ENCODE results near the gene PUS1.

PUS1 gene

DNA sequence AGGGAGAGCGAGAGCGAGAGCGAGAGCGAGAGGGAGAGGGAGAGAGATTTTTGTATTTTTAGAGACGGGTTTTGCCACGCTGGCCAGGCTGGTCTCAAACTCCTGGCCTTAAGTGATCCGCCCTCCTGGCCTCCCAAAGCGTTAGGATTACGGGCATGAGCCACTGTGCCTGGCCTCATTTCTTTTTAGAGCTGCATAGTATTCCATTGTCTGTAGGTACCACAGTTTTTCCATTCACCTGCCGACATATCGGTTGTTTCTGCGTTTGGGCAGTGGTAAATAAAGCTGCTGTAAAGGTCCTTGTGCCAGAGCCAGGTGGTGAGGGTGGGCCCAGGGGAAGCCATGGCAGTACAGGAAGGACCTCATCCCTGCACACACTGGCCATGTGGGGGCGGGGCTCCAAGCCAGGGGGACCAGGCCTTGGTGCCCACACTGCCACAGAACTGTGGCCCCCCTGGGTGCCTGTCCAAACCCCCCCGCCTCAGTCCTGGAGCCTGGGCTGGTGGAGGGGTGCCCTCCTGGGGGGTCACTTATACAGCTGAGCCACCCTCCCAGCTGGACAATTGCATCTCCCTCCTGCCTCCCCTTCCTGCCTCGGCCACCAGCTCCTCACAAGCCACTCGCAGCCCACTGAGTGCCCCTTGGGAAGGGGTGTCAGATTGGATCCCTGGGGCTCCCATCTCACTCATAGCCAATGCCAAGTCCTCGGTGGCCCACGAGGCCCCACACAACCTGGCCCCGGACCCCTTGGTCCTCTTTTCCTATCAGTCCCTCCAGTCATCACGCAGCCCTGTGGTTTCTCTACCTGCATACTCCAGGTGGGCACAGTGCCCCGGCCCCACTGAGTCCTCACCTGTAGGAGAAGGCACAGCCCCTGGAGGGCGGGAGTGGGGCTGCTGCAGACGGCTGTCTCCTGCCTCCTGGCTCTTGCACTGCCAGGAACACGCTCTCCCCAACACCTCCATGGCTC is 1.7 kb upstream of the PUS1 start:
- DNase-seq (ENCODE audit: low read depth), result no peak
- TF ChIP-seq, protein P1, sequence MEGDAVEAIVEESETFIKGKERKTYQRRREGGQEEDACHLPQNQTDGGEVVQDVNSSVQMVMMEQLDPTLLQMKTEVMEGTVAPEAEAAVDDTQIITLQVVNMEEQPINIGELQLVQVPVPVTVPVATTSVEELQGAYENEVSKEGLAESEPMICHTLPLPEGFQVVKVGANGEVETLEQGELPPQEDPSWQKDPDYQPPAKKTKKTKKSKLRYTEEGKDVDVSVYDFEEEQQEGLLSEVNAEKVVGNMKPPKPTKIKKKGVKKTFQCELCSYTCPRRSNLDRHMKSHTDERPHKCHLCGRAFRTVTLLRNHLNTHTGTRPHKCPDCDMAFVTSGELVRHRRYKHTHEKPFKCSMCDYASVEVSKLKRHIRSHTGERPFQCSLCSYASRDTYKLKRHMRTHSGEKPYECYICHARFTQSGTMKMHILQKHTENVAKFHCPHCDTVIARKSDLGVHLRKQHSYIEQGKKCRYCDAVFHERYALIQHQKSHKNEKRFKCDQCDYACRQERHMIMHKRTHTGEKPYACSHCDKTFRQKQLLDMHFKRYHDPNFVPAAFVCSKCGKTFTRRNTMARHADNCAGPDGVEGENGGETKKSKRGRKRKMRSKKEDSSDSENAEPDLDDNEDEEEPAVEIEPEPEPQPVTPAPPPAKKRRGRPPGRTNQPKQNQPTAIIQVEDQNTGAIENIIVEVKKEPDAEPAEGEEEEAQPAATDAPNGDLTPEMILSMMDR (IDR thresholded peaks at IDR 0.05; ENCODE audit: low read depth, low read length, missing control alignments), result no peak

DNA sequence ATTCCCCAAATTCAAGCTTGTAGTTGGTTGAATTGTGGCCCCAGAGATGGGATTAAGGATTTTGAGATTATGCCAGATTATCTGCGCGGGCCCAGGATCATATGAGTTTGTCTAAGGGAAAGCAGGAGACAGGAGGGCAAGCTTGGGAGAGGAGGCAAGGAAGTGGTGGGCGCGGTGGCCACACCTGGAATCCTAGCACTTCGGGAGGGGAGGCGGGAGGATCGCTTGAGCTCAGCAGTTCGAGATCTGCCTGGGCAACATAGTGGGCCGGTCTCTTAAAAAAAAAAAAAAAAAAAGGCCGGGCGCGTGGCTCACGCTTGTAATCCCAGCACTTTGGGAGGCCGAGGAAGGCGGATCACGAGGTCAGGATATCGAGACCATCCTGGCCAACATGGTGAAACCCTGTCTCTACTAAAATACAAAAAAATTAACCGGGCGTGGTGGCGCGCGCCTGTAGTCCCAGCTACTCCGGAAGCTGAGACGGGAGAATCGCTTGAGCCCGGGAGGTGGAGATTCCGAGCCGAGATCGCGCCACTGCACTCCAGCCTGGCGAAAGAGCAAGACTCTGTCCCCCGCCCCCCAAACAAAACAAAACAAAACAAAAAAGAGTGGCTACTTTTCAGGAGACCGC is 881 bp upstream of the PUS1 start:
- TF ChIP-seq, protein P1 (IDR thresholded peaks at IDR 0.05; ENCODE audit: low read depth, low read length, missing control alignments), result no peak
- in situ Hi-C loops (cut with HindIII; ENCODE audit: low sequenced_read_pairs), result no loop called here
- no peak for DNase-seq (ENCODE audit: low read depth)
- H3K4me3 ChIP-seq (ENCODE audit: low read depth, low read length), result peak overlapping the region; percentile 93

More for the DNA sequence above, 1.7 kb upstream of the PUS1 start:
- no peak overlapping the region for H3K4me3 ChIP-seq (ENCODE audit: low read depth, low read length)
- in situ Hi-C loops (cut with HindIII; ENCODE audit: low sequenced_read_pairs), result no loop called here

DNA sequence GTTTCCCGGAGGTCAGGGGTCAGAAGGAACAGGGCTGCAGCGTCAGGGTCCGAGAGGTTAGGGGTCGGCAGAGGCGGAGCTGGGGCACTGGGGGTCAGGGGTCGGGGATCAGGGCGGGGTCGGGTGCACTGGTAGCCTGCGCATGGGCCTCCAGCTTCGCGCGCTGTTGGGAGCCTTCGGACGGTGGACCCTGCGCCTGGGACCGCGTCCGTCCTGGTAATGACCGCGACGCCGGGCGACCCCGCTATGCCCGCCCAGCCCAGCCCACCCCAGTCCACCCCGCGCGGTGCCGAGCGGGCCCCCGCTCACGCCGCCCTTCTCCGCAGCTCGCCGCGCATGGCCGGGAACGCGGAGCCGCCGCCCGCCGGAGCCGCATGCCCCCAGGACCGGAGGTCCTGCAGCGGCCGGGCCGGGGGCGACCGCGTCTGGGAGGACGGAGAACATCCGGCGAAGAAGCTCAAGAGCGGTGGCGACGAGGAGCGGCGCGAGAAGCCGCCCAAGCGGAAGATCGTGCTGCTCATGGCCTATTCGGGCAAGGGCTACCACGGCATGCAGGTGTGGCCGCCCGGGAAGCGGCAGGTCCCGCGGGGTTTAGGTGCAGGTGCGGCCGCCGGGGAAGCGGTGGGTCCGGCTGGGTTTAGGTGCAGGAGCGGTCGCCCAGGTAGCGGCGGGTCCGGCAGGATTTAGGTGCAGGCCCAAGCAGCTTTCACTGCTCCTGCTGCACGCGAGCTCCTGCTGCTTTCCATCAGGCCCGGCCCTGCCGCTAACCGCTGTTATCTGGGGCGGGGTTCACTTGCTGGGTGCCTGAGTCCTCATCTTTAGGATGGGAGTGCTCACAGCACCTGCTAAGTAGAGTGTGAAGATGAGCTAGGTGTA is 743 bp downstream of the PUS1 start:
- in situ Hi-C loops (cut with HindIII; ENCODE audit: low sequenced_read_pairs), result no loop called here
- peak overlapping the region; percentile 93 for H3K4me3 ChIP-seq (ENCODE audit: low read depth, low read length)
- no peak for DNase-seq (ENCODE audit: low read depth)
- TF ChIP-seq, protein P1 (IDR thresholded peaks at IDR 0.05; ENCODE audit: low read depth, low read length, missing control alignments), result no peak

DNA sequence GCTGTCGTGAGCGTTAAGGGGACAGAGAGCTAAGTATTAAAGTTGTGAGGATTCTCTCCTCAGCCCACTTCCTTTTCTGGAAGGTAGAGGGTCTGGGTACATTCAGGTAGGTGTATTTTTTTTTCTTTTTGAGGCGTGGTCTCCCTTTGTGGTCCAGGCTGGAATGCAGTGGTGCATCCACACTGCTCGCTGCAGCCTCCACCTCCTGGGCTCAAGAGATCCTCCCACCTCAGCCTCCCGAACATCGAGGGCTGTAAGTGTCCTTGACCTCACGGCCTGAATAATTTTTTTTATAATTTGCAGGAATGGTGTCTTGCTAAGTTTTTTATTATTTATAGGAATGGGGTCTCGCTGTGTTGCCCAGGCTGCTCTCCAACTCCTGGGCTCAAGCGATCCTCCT is 1.4 kb downstream of the PUS1 start:
- peak overlapping the region; percentile 93 for H3K4me3 ChIP-seq (ENCODE audit: low read depth, low read length)
- in situ Hi-C loops (cut with HindIII; ENCODE audit: low sequenced_read_pairs), result no loop called here
- DNase-seq (ENCODE audit: low read depth), result no peak
- TF ChIP-seq, protein P1 (IDR thresholded peaks at IDR 0.05; ENCODE audit: low read depth, low read length, missing control alignments), result no peak

DNA sequence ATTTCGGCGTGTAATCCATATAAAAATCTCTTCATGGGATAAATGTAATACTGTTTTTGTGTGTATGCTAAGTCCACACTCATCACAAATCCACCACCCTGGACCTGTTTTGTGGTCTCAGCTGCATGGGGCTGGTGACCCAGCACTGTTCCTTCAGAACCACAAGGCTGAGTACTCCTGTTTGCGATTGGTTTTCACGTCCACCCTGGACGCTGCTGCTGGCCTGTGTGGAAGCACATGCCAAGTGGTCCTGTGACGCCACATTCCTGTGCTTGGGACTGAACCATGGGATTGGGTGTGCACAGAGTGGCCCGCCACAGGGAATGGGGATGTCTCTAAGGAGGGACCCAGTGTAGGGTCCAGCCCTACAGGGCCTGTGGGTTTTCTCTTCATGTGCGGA is 4.3 kb downstream of the PUS1 start:
- H3K4me3 ChIP-seq (ENCODE audit: low read depth, low read length), result no peak overlapping the region
- in situ Hi-C loops (cut with HindIII; ENCODE audit: low sequenced_read_pairs), result no loop called here
- TF ChIP-seq, protein P1 (IDR thresholded peaks at IDR 0.05; ENCODE audit: low read depth, low read length, missing control alignments), result no peak
- DNase-seq (ENCODE audit: low read depth), result no peak

DNA sequence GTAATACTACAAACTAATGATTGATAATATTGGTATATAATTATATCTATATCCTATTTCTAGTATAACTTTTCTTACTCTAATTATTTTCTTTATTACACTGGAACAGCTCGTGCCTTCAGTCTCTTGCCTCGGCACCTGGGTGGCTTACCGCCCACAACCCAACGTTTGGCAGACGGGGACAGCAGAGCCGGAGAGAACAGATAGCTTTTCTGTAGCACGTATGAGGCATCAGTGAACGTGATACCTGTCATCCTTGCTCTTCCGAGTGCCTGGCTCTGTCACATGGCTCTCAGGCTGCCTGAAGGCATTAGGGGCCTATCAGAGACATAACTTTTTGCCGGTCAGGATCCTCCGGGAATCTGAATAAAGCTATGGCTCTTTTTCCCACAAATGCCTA is 5.5 kb downstream of the PUS1 start:
- in situ Hi-C loops (cut with HindIII; ENCODE audit: low sequenced_read_pairs), result no loop called here
- TF ChIP-seq, protein P1 (IDR thresholded peaks at IDR 0.05; ENCODE audit: low read depth, low read length, missing control alignments), result no peak
- no peak for DNase-seq (ENCODE audit: low read depth)
- no peak overlapping the region for H3K4me3 ChIP-seq (ENCODE audit: low read depth, low read length)
